Endothelial cell of umbilical vein (primary cell): ENCODE data around the gene TMEM151B. TPM values are rescaled to one million over a fixed set of nuclear protein-coding genes. Genes with fewer than 3 reads are reported as not detected.

ENCODE experiments used
- BruUV-seq: library from RNA; stranded (reverse); fragments of 400-500 nt; replicated peaks from 2 replicates; lab custom pipeline; 2021; lab: Mats Ljungman, UMichigan
- CTCF ChIA-PET: fragments of 300-600, 350-600 bp; sonication (Branson Sonifier 250); formaldehyde crosslinking; loops from one replicate; lab custom pipeline; 2021; ENCODE audit warnings: antibody characterized with exemption, inconsistent platforms; lab: Charles Lee
- POLR2A ChIA-PET: fragments of 300-600, 350-600 bp; sonication (Branson Sonifier 250); formaldehyde crosslinking; loops from one replicate; lab custom pipeline; 2021; ENCODE audit warnings: antibody characterized with exemption, inconsistent platforms; lab: Charles Lee
- DNase-seq: peaks from one replicate; pipeline ENCODE4 v3.0.0-alpha.2; 2011; ENCODE audit warnings: low read depth, low spot score
- FAIRE-seq: peaks from 2 replicates; lab custom pipeline; 2011; peaks lifted over from hg19 to GRCh38; lab: Jason Lieb, UNC
- H2AFZ ChIP-seq: 2 replicates; pipeline ENCODE4 v1.6.0; 2012; ENCODE audit warnings: low read depth, low read length, control low read depth, inconsistent platforms
- H3K27ac ChIP-seq: 2 replicates; pipeline ENCODE4 v1.5.1; 2011; ENCODE audit warnings: low read depth, mild to moderate bottlenecking, control low read depth, low read length, moderate library complexity; ENCODE audit not compliant: insufficient read depth
- H3K27me3 ChIP-seq, 2 experiments: 2 replicates each; pipeline versions ENCODE4 v1.6.0 to v1.6.1; 2011; ENCODE audit warnings: low read length in 2 of 2, mixed read lengths in 1 of 2; ENCODE audit not compliant: control insufficient read depth in 2 of 2, insufficient read depth in 2 of 2
- H3K36me3 ChIP-seq, 2 experiments: 2 replicates in 1 of 2; 3 replicates in 1 of 2; pipeline ENCODE4 v1.5.1; 2011; ENCODE audit warnings: low read length in 2 of 2, mild to moderate bottlenecking in 1 of 2, moderate library complexity in 1 of 2; ENCODE audit not compliant: control insufficient read depth in 2 of 2, insufficient read depth in 2 of 2; ENCODE audit errors: extremely low read depth in 1 of 2
- H3K4me1 ChIP-seq: 3 replicates; pipeline ENCODE4 v1.5.1; 2011; ENCODE audit warnings: mild to moderate bottlenecking, low read length; ENCODE audit not compliant: control insufficient read depth, insufficient read depth; ENCODE audit errors: extremely low read depth
- H3K4me2 ChIP-seq: 2 replicates; pipeline ENCODE4 v1.6.1; 2011; ENCODE audit warnings: low read length, control low read depth, mixed read lengths; ENCODE audit not compliant: insufficient read depth
- H3K4me3 ChIP-seq, 3 experiments: fragments of 200-600 bp in 1 of 3; sonication (generic), shearing (Covaris generic) in 1 of 3; replicated peaks in 1 of 3; 2 replicates each; pipeline ENCODE4 v1.5.1; 2011 to 2016; ENCODE audit warnings: control low read depth in 3 of 3, low read length in 3 of 3, mild to moderate bottlenecking in 2 of 3, inconsistent platforms in 1 of 3, low read depth in 1 of 3, moderate library complexity in 1 of 3; ENCODE audit not compliant: insufficient read depth in 1 of 3
- H3K79me2 ChIP-seq: 2 replicates; pipeline ENCODE4 v1.6.0; 2012; ENCODE audit warnings: low read length, inconsistent platforms; ENCODE audit not compliant: control insufficient read depth, insufficient read depth
- H3K9ac ChIP-seq: replicated peaks from 2 replicates; pipeline ENCODE3; 2011; ENCODE audit warnings: low read length, control low read depth; ENCODE audit not compliant: insufficient read depth; ENCODE audit errors: extremely low read depth
- H3K9me1 ChIP-seq: replicated peaks from 3 replicates; pipeline ENCODE4 v1.6.0; 2011; ENCODE audit warnings: mild to moderate bottlenecking, low read length; ENCODE audit not compliant: control insufficient read depth, insufficient read depth; ENCODE audit errors: extremely low read depth
- H3K9me3 ChIP-seq: replicated peaks from 2 replicates; pipeline ENCODE4 v1.5.1; 2012; ENCODE audit warnings: low read length, inconsistent platforms; ENCODE audit not compliant: control insufficient read depth, insufficient read depth
- H4K20me1 ChIP-seq: replicated peaks from 2 replicates; pipeline ENCODE3; 2011; ENCODE audit warnings: mild to moderate bottlenecking, low read length; ENCODE audit not compliant: control insufficient read depth, insufficient read depth; ENCODE audit errors: extremely low read depth
- CTCF ChIP-seq, 2 donors: IDR thresholded peaks; 1 replicate in 1 of 2; 2 replicates in 1 of 2; pipeline ENCODE4 v1.5.1; 2011; ENCODE audit warnings: low read length in 2 of 2, mild to moderate bottlenecking in 2 of 2, moderate library complexity in 2 of 2, control low read depth in 1 of 2, inconsistent platforms in 1 of 2, low read depth in 1 of 2; ENCODE audit not compliant: insufficient read depth in 1 of 2; ENCODE audit errors: extremely low read depth in 1 of 2
- EZH2 ChIP-seq: IDR thresholded peaks from 2 replicates; pipeline ENCODE4 v1.6.1; 2012; ENCODE audit warnings: borderline replicate concordance, low read depth, mild to moderate bottlenecking, moderate library complexity, low read length, inconsistent platforms; ENCODE audit not compliant: severe bottlenecking
- FOS ChIP-seq: IDR thresholded peaks from 2 replicates; pipeline ENCODE4 v1.6.1; 2011; ENCODE audit warnings: mild to moderate bottlenecking, low read length, moderate library complexity, borderline replicate concordance; ENCODE audit not compliant: insufficient read depth
- GATA2 ChIP-seq: IDR thresholded peaks from 2 replicates; pipeline ENCODE4 v1.7.0; 2011; ENCODE audit warnings: low read depth, mild to moderate bottlenecking, moderate library complexity, mixed read lengths, low read length; ENCODE audit not compliant: insufficient read length, insufficient read depth
- JUN ChIP-seq: IDR thresholded peaks from 2 replicates; pipeline ENCODE4 v1.6.1; 2011; ENCODE audit warnings: borderline replicate concordance, low read depth; ENCODE audit not compliant: insufficient read length, insufficient read depth
- MAX ChIP-seq: IDR thresholded peaks from 2 replicates; pipeline ENCODE4 v1.6.1; 2011; ENCODE audit not compliant: insufficient read depth, insufficient read length
- MYC ChIP-seq: IDR thresholded peaks from one replicate; pipeline ENCODE4 v1.6.1; 2011; ENCODE audit warnings: mild to moderate bottlenecking, low read depth, low read length
- POLR2A ChIP-seq: IDR thresholded peaks from 2 replicates; pipeline ENCODE4 v1.6.1; 2012; ENCODE audit warnings: low read depth, mild to moderate bottlenecking, control low read depth, low read length
- POLR2AphosphoS5 ChIP-seq: IDR thresholded peaks from 2 replicates; pipeline ENCODE4 v1.6.1; 2012; ENCODE audit warnings: low read depth, mild to moderate bottlenecking, control low read depth, low read length, moderate library complexity; ENCODE audit not compliant: insufficient read depth
- dilution Hi-C: fragments of 300-500 bp; cut with MboI; formaldehyde crosslinking; loops from one replicate; pipeline ENCODE4 v1.15.0; 2019; ENCODE audit warnings: low sequenced_read_pairs; ENCODE audit not compliant: extremely low pct_ligation_motif_present
- intact Hi-C: fragments of 100-400 bp; cut with micrococcal nuclease; formaldehyde crosslinking; loops from one replicate; pipeline ENCODE4 v1.10.0; 2022
- polyA plus RNA-seq, 4 experiments: library from polyadenylated mRNA; depleted of rRNA in 3 of 4; stranded (reverse) in 3 of 4; unstranded in 1 of 4; fragments of >200 nt; gene quantifications; 2 replicates each; pipeline versions ENCODE4 v1.2.1 to v1.2.3, GENCODE V29; 2011 to 2012; ENCODE audit warnings: missing spikeins in 1 of 4
- total RNA-seq: library from RNA; stranded (reverse); gene quantifications from 2 replicates; pipeline ENCODE4 v1.2.3, GENCODE V29; 2021

Gene TMEM151B
- total and polyA plus RNA-seq, 2 donors (not counting 3 experiments of a cell fraction or from before 2014, with no cell fraction given): 0.03 to 0.07 TPM

DNA sequence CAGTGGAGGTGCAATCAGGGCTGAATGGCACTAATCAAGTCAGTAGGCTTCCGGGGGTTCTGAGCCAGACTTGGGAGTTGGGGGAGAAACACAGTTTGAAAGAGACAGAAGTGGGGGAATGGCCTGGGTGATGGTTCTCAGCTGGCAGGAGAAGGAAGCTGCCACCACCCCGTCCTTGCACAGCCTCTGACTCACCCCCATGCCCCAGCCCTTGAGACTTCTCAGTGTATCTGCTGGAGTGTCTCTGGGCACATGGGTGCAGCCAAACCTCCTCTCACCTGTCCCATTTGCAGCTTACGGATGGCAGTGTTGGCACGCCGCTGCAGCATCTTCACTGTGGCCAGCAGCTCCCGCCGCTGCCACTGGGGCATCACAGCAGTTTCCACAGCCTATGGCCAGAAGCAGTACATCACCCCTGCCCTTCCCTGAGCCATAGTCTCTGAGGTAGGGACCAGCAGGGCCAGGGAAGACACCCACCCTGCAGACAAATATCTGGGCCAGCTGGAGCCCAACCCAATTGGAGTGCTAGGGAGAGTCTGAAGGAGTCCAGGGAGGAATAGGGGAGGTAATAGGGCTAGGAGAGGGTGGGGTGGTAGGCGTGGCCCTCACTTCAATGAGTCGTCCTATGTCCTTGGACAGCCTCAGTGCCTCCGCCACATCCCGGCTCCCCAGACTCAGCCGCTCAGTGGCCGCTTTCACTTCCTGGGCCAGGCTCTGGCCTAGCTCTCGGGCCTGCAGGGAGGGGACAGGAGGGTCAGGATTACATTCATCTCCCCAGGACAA, 31.7 kb downstream of the TMEM151B start:
- intact Hi-C loops: no loop called here

More for the DNA sequence above, 31.7 kb downstream of the TMEM151B start:
- H3K4me1 ChIP-seq: peaks cover 5% of the 10 kb centered on the region
- no peak overlapping the region for H3K4me2 ChIP-seq
- H3K79me2 ChIP-seq: no peaks in the 10 kb centered on the region
- H2AFZ ChIP-seq: no peak overlapping the region
- FAIRE-seq: no peak
- dilution Hi-C loops: no loop called here
- peaks cover 11 to 16% of the 10 kb centered on the region in 2 experiments for H3K27me3 ChIP-seq
- no TSS peak for BruUV-seq
- H3K9me3 ChIP-seq: no peaks in the 10 kb centered on the region
- H3K9ac ChIP-seq: no peak overlapping the region
- ChIA-PET POLR2A (no interaction called here), CTCF (interaction anchor here (1.6 to 3.5 kb wide), 3 partner anchors 8 to 11 kb away, joined by 5 to 36 read pairs (median 35); partner anchors contain the start of gene AARS2)
- no peak for TF ChIP-seq CTCF (IDR thresholded peaks at IDR 0.05; ENCODE audit: extremely low read depth in 1 of 2, insufficient read depth in 1 of 2, low read depth in 1 of 2, low read length in 2 of 2)
- no peak for TF ChIP-seq JUN
- no peak for TF ChIP-seq MYC
- TF ChIP-seq EZH2: no peak
- TF ChIP-seq POLR2AphosphoS5: no peak
- no peak for TF ChIP-seq MAX
- no peak for TF ChIP-seq POLR2A
- TF ChIP-seq FOS: no peak
- no peak for TF ChIP-seq GATA2
- no peaks in the 10 kb centered on the region for H3K9me1 ChIP-seq
- no peak overlapping the region for H3K4me3 ChIP-seq
- H3K36me3 ChIP-seq: peaks cover 13 to 45% of the 10 kb centered on the region in 2 experiments
- no peak overlapping the region for H3K27ac ChIP-seq
- no peak for DNase-seq
- H4K20me1 ChIP-seq: no peaks in the 10 kb centered on the region
